GF-D8 (cell line): ENCODE data around the gene TLL1.

ENCODE experiments used
- DNase-seq: peaks from one replicate; lab custom pipeline; 2025; lab: John Stamatoyannopoulos, UW

Gene TLL1

DNA sequence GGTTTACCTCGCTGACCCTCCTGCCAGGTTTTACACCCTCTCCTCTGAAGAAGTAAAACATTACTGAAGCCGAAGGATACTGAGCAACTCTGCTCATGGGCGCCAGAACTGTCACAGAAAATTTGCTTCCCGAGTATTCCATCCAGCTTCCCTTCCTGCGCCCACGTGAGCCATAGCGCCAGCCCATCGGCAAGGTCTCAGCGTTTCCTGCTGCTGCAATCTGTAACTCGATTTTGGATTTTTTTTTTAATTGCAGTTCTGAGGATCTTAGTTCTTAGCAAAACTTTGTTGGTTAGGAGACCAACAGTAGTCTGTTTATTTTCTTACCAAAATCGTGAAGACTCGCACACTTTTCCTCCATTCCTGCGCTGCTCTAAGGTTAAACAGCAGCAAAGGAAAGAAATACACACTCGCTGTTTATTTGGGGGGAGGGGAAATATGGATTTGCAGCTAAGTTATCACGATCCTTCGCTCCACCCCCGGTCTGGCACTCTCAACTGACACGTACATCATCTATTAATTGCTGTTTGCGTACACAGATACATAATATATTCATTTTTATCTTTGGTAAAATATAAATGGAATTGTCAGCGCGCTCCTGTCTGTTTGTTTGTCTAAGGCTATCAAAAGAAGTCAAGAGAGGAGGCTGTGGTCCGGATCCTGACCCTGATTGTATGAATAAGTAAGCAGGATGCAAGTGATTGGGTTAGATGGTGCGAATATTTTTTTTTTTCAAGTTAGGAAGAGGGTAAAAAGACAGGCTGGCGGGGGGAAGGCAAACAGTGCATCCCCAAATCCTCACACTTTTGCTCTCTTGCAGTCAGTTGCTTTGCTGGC is at the start of gene TLL1:
Gene TLL1 (plus strand): TSS at position 777 of the 837 bp plus-strand sequence. CDS start 668 bp downstream, outside the sequence.
- no peak for DNase-seq

DNA sequence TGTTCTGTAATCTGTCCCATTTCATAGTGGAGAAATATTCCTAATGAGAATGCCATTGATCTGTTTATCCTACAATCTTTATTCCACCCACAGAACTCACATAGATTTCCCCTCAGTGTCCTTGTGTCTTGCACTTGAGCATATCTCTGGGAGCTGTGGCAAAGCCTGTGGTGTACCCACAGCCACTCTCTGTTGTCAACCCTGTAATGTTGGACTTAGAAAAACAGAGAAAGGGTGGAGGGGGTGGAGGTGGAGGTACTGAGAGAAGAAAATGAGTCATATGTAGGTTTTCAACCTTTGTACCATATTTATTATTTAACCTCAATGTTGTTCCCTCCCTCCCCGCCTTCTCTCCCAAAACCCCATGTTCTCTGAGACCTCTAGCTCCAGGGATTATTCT is 46.9 kb upstream of the TLL1 start:
- DNase-seq = no peak

DNA sequence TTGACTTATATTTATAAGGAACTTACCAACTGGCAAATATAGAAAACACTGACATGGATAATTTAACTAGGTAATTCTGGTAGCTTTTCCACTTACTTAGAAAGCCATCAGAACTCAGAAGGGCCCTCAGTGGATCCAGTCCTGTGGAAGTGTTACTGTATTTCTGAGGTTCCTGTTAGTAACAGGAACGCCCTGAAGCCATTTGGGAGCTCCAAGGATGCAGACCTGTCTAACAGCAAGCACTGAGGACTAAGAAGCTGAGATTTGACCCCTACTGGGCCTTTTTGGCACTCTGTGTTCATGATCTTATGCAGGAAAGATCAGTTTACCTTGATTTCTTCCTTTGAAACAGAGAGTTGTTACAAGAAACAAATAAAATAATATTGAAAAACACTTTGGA is 46.0 kb upstream of the TLL1 start:
- DNase-seq = no peak

DNA sequence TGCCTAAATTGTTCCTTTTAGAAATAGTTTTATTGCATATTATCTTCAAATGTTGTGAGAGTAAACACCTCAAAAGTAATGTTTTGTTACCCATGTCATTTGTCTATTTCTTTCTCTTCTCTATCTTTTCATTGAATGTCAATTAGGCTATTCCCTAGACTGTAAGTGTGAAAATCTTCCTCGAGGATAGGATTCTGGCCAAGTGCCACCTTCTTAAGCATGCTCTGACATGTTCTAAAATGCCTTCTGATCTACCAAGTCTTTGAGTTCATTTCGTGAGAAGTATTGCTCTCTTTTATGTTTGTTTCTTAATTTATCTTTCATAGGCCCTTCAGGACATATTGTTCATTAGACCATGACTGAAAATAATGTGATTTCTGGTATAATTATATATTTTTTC is 44.1 kb upstream of the TLL1 start:
- DNase-seq = no peak

DNA sequence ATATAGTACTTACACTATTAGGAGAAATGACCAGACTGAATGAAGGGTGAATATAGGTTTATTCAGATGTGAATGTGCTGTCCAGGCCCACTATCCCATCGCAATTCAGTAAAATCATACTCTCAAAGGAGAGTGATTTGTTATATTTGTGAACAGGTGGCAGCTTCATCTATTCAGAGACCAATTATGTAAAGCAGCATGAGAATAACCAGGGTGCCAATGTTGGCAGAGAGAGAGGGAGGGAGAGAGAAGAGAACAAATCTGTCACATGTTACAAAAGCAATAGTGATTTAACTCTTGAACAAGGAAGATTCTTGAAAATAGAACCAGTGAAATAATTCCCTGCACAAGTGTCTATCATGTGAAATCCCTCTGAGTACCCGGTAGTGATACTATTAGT is 38.9 kb upstream of the TLL1 start:
- no peak for DNase-seq

DNA sequence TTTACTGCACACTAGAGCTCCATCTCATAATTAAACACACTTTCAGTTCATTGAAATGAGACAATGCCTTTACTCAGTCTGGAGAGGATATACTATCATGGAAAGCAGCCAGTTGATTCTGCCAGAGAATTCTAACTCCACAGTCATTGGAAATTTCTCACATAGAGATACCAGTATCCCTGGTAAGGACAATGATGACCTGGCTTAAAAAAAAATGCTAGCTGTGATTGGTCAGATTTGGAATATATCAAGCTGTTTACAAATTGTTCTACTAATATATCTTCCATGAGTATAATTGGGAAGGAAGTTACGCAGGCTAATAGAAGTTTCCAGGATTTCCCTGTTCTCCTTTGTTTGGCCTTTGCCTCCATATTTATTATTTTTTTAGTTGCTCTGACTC is 34.5 kb upstream of the TLL1 start:
- DNase-seq = no peak

DNA sequence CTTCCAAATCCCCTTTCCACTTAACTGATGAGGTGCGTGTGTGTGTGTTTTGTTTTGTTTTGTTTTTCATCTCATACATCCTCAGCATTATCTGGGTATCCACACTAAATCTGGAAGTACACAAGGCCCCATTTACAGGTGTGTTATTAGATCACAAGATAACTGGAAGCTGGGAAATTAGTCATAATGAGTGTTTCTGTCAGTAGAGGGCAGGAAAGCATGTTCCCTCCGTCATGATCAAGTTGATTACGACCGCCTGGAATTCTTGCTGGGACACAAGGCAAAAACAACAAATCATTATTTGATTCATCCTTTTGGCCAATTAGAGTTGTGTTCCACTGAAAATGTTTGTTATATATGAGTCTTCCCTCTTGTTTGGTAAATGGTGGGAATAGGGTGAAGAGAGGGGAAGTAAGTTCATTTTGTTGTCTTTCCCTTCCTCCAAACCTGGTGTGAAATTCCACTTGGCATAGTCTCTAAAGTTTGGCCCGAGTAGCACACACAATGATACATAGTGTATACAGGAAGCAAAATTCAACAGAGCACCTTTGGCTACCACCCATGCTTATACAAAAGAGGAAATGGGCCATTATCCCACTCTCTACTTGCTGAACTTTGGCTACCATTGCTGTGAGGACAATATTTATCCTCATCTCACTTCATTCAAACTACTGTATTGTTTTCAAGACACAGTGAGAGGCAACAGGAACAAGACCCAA is 33.3 kb upstream of the TLL1 start:
- no peak for DNase-seq

DNA sequence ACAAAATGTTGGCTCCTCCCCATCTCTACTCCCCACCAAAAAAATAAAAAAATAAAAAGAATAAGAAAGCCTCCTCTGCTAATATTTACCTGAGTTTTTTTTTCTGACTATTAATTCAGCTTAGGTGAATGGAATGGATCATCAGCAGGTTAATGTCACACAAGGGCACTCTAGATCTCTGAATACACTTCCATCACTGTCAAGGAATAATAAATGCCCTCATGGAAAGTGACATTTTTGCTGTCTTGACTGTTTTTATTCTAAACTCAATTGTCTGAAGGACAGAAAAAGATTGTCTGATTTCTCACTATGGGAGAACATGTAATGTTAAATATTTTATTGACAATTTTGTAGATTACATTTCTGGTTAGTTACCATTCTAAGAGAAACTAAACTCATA is 30.4 kb upstream of the TLL1 start:
- no peak for DNase-seq

DNA sequence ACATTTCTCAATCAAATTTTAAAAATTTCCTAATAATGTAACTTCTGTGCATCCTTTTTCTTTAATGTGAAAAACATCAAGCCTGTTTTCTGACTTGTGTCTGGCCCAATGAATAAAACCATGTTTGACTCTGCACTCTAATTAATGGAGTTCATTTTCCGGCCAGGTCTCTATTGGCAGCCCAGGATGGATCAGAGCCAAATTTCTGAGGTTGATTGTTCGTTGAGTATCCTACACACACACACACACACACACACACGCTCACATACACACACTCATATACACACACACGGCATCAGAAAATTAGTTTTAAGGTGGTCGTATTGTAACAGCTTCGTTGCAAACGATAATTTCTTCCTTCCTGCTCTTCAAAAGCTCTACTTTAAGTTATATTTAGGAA is 28.9 kb upstream of the TLL1 start:
- DNase-seq = no peak

DNA sequence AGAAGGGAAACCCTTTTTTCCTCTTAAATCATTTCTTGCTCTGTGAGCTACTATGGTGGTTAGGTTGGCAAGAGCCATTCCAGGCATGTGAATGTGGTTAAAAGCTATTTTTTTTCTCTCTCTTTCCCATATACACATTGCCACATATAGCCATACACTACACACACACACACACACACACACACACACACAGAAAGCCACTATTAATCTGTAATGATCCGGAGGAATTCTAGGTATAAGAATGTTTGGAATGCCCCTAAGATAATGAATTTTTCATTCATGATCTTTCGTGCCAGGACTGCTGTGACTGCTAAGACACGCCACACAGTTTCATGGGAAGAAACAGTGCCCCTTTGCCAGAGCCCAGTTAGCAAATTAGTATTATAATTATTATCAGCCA is 21.8 kb upstream of the TLL1 start:
- DNase-seq = no peak

DNA sequence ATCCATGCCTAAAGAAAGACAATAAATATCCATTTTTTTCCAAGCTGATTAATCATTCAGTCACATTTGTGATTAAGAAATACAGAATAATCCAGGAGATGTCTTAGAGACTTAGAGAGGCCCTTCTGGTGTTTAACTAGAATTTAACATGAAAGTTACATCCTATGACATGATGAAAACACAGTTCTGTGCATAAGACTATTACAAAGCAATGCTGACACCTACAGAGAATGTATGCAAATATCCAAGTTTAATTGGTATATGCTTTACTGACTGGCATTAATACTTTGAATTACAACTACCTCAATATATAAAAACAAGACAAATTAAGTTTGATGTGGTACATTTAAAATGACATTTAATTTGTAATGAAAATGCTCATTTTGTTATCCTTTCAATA is 17.8 kb upstream of the TLL1 start:
- DNase-seq = no peak

DNA sequence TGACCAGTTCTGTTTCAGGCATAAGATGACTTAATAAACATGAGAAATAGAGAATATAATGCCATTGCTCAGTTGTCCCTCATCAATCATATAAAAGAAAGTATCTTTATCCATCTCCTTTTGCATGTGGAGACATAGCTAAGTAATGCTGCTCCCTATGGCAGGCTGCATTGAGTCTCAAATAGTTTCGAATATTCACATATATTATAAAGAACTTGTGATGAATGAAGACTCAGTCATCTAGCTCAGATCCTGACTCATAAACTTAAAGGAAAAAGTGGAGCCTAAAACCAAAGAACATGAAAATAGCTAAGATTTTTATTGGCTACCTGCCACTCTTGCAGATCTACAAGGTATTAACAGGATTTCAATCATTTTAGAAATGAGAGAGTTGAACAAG is 11.7 kb upstream of the TLL1 start:
- DNase-seq = no peak

DNA sequence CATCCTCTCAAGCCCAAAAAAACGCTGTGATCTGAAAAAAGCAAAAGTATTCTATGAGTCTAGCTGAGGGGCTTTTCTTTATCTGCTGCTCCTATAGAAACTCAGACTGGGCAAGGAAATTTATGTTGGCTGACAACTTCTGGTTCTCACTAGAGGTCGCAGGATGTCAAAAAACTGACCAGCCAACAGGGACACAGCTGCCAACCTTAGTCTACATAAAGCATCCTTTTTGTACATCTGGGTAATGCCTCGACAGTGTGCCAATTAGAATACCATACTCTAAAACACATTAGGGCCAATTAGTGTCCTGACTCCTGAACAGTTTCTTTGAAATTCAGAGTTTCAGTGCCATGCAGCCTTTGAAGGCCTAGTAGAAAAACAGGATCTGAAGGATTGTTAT is 8.8 kb upstream of the TLL1 start:
- DNase-seq = no peak

DNA sequence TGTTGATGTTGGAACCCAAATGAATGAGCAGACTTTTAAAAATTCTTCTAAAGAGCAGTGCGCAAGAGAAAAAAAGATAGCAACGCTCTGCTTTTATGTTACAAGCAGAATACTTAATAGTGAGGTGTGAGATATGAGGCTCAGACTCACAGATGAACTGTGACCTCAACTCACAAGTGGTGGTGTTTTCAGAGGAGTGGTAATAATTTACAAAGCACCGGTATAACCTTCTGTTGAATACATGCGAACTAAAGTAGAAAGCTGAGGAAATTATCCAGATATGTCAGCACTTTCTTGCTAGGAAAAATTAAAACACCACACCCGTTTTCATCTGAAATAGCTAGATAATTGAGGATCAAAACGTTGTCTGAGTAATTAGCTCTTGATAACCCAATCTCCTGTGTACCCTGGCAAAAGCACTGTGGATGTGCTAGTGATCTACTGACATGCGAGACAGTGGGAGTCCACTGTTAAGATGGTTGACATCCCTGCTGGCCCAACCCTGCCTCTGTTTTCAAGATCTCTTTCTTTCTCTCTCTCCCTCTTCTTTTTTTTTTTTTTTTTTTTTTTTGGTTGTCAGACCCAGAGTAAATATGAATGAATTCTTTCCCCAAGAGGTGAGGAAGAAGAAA is 6.9 kb upstream of the TLL1 start:
- no peak for DNase-seq

DNA sequence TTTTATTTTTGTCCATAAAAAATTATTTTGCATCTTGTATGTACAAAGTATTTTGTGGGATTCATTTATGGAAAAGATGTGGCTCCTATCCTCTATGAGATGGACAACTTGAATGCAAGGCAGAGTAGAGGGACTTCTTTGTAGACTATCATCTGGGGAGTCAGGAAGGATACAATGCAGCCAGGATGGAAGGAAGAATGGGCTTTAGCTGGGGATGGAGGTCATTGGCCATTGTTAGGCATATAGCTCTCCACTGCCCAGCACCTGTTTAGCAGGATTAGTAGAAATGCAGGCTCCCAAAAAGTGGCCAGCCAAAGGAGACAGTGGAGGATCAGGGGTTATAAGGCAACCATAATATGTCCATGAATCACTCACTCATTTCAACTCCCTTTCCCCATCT is 5.1 kb upstream of the TLL1 start:
- no peak for DNase-seq

DNA sequence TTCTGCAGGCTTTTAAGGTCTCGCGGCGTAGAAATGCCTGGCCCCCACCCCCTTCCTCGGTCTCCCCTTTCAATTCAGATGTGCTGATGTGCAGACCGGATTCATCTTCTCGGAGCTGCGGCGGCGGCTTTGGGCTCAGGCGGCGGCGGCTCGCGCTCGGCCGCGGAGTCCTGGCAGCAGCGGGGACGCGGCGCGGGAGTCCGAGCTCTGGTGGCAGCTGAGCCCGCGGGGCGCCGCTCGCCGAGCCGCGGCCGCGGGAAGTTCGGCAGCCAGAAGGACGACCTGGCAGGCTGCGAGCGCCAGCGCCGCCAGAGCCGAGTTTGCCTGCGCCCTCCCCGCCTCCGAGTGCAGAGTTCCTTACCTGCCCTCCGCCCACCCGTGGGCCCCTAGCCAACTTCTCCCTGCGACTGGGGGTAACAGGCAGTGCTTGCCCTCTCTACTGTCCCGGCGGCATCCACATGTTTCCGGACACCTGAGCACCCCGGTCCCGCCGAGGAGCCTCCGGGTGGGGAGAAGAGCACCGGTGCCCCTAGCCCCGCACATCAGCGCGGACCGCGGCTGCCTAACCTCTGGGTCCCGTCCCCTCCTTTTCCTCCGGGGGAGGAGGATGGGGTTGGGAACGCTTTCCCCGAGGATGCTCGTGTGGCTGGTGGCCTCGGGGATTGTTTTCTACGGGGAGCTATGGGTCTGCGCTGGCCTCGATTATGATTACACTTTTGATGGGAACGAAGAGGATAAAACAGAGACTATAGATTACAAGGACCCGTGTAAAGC is 448 bp downstream of the TLL1 start:
- DNase-seq = no peak

DNA sequence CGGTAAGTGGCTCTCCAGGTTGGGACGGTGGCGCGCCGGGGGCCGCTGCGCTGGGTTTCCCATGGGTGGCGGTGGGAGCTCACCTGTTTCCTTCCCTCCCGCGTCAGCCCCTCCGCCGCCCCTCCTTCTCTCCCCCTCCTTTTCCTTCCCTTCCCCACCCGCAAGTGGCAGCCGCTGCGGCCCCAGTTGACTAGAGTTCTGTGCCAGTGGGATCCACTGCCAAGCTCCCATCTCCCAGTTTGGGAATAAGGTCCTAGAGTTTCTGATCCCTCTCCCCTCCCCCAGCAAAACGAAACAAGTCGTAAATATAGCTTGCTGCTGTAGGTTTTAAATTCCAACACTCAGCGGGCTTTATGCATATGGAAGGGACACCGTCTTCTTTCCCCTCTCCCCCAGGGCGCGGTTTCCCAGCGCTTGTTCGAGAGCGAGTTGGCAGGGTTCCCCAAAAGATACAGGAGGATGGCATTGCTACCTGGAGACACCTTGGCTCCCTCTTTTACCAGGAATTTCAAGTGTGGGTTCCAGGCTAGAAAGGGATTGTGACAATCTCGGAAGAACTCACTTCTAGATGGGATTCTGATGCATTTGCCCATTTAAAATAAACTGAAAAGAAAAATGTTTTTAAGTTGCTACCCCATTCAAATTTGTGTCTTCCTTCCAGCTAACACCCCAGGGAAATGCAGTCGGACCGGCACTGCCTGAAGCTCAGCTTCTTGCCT is 1.2 kb downstream of the TLL1 start:
- no peak for DNase-seq

DNA sequence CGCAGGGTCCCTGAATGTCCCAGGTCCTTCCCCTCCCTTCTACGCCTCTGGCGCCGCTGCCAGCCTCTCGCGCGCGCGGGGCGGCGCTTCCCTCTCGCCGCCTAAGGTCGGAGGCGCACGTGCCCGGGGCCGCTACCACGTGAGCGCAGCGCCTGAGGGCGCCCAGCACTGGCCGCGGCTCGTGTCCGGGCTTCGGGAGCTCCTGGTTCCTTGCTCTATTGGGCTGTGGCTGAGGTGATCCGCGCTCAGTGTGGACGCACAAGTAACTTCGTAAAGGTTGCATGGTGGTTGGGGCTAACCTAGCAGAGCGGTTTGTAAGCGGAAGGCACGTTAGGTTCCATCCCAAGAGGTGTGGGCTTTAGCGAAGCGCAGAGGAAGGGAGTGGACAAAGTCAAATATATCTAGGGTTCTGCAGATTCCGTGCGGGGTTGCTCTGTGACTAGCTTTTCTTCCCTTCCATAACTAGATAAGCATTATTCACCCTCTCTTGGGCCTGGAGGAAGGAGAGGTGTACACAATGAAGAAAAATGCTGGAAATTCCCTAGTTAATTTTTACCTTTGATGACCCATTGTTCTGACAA is 1.8 kb downstream of the TLL1 start:
- DNase-seq = no peak

DNA sequence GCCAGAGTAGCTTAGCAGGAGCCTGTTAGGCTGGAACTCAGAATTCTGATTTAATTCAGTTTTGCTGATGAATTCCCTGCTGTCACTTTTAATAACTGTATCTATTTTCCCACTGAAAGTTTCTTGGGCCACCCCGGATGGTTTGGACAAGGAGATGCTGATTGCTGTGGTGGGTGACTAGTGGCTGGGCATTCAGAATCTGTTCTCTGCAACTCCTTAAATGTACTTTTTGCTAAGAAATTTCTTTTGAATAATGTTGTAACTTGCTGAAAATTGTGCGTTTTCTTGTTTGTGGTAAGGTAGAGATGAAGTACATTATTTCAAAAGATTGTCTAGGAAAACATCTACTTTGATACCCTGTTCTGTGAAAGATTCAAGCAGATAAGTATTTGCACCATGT is 2.4 kb downstream of the TLL1 start:
- no peak for DNase-seq

DNA sequence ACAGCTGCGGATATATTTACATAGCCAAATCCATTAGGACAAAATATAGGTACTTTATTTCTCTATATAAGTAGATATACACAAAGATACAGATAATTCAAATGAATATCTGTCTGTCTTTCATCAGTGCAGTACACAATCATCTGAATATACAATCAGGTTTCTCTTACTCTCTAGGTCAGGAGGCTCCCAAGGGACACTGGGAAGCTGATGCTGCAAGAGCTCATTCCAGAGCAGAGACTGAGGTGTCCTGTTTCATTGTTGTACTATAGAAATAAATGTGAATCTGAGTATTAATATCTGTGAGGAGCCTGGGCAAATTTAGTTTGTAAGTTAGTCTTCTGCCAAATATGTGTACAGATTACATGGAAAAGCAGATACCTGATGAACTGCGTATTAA is 4.2 kb downstream of the TLL1 start:
- DNase-seq = no peak

DNA sequence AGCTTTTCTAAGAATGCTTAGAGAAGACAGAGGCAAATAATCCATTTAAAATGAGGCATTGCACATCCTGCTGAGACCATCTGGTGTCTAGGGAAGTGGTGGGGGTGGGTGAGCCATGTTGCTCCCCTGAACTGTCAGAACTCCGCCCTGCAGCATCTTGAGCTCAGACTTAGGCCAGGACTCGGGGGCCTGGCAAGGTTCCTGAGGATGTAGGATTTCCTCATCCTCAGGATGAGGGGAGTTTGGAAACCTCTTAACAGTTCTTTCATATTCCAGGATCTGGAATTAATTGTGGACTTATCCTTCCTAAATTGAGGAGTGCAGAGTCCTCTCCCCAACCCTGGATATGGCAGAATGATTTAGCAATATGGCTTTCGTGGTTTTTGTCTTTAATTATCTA is 6.6 kb downstream of the TLL1 start:
- DNase-seq = no peak
